A673 (cell line): ENCODE results near the gene EMC1.
"Not testable (repeated sequence)": the region's sequence is repeated elsewhere in the genome, so short reads cannot be mapped to it uniquely, and the experiment has no call there.

Experiments
- CTCF ChIP-seq: fragments of 300-800, 200-600 bp; sonication (generic); conservative IDR thresholded peaks from 2 replicates; pipeline ENCODE4 v1.5.1; 2017; ENCODE audit warnings: low read depth, mild to moderate bottlenecking, antibody characterized with exemption, low read length, moderate library complexity, mixed read lengths
- EZH2 ChIP-seq: fragments of 200-600 bp; sonication (generic); IDR thresholded peaks from 2 replicates; pipeline ENCODE4 v1.6.1; 2017; ENCODE audit warnings: borderline replicate concordance, low read depth, mild to moderate bottlenecking, mixed read lengths, antibody characterized with exemption, low read length; ENCODE audit not compliant: poor library complexity, severe bottlenecking

GRCh38 chr1:19216585-19216984, 34.7 kb downstream of the EMC1 start:
- TF ChIP-seq CTCF, EZH2: not testable (repeated sequence)
